GM12878 (cell line): ENCODE data around the gene ZNF692. TPM values are rescaled to one million over a fixed set of nuclear protein-coding genes. Genes with fewer than 3 reads are reported as not detected.
"Not testable (repeated sequence)": the region's sequence is repeated elsewhere in the genome, so short reads cannot be mapped to it uniquely, and the experiment has no call there.

Experiments used
- ATAC-seq: fragments of 200-7000 bp; cut with Tn5 transposase; 3 replicates; pipeline ENCODE4 v1.9.1; 2020; ENCODE audit warnings: mild to moderate bottlenecking, moderate library complexity
- BruUV-seq: library from RNA; stranded (reverse); fragments of 400-500 nt; replicated peaks from 2 replicates; lab custom pipeline; 2021; lab: Mats Ljungman, UMichigan
- CTCF ChIA-PET: fragments of 300-600 bp; sonication (Branson Sonifier 250); formaldehyde crosslinking; extraction: SDS; loops from one replicate; lab custom pipeline; 2021; ENCODE audit warnings: inconsistent platforms; lab: Yijun Ruan, JAX
- POLR2A ChIA-PET: fragments of 350-600 bp; formaldehyde crosslinking; extraction: SDS; loops from one replicate; lab custom pipeline; 2021; ENCODE audit warnings: inconsistent platforms; lab: Charles Lee
- RAD21 ChIA-PET: fragments of 300-600 bp; sonication (Branson Sonifier 250); formaldehyde crosslinking; loops from one replicate; lab custom pipeline; 2023; ENCODE audit warnings: antibody characterized with exemption; ENCODE audit not compliant: unreplicated experiment; lab: Charles Lee
- SMC1A ChIA-PET: fragments of 300-600 bp; sonication (Branson Sonifier 250); formaldehyde crosslinking; loops from one replicate; lab custom pipeline; 2023; ENCODE audit not compliant: unreplicated experiment, uncharacterized antibody; lab: Charles Lee
- DNase-seq: peaks from one replicate; pipeline ENCODE4 v3.0.0-alpha.2; 2011; ENCODE audit warnings: low read depth, low spot score
- FAIRE-seq: peaks from 3 replicates; lab custom pipeline; 2011; peaks lifted over from hg19 to GRCh38; lab: Jason Lieb, UNC
- H2AFZ ChIP-seq: 2 replicates; pipeline ENCODE4 v1.6.0; 2011; ENCODE audit warnings: low read depth, low read length, control low read depth; ENCODE audit not compliant: control insufficient read depth
- H3K27ac ChIP-seq: 2 replicates; pipeline ENCODE4 v1.5.1; 2011; ENCODE audit warnings: control low read depth; ENCODE audit not compliant: control insufficient read depth, insufficient read depth
- H3K27me3 ChIP-seq, 2 experiments: replicated peaks in 1 of 2; 2 replicates each; pipeline versions ENCODE4 v1.6.0 to v1.6.1; 2011; ENCODE audit warnings: low read length in 1 of 2; ENCODE audit not compliant: control insufficient read depth in 2 of 2, insufficient read depth in 2 of 2
- H3K36me3 ChIP-seq, 2 experiments: 2 replicates each; pipeline ENCODE4 v1.5.1; 2011; ENCODE audit warnings: low read length in 1 of 2; ENCODE audit not compliant: control insufficient read depth in 2 of 2, insufficient read depth in 2 of 2
- H3K4me1 ChIP-seq: 2 replicates; pipeline ENCODE4 v1.6.1; 2011; ENCODE audit warnings: mild to moderate bottlenecking, low read length, moderate library complexity, mixed read lengths; ENCODE audit not compliant: control insufficient read depth, insufficient read depth
- H3K4me2 ChIP-seq: 2 replicates; pipeline ENCODE4 v1.6.0; 2011; ENCODE audit warnings: control low read depth; ENCODE audit not compliant: control insufficient read depth, insufficient read depth
- H3K4me3 ChIP-seq: fragments of 200-600 bp; sonication (generic); 2 replicates; pipeline ENCODE4 v1.5.1; 2016
- H3K79me2 ChIP-seq: 2 replicates; pipeline ENCODE4 v1.6.0; 2011; ENCODE audit warnings: low read length; ENCODE audit not compliant: control insufficient read depth, insufficient read depth
- H3K9ac ChIP-seq: 2 replicates; pipeline ENCODE4 v1.8.0; 2011; ENCODE audit warnings: low read length, control low read depth, mixed read lengths; ENCODE audit not compliant: control insufficient read depth, insufficient read depth
- H3K9me3 ChIP-seq: replicated peaks from 3 replicates; pipeline ENCODE4 v1.5.1; 2011; ENCODE audit warnings: mild to moderate bottlenecking, low read length; ENCODE audit not compliant: control insufficient read depth, insufficient read depth
- H4K20me1 ChIP-seq: 2 replicates; pipeline ENCODE4 v1.6.0; 2011; ENCODE audit not compliant: control insufficient read depth, insufficient read depth
- IKZF1 ChIP-seq: fragments of 450-650 bp; conservative IDR thresholded peaks from 2 replicates; pipeline ENCODE4 v1.6.1; 2017; ENCODE audit warnings: antibody characterized with exemption, mild to moderate bottlenecking
- KDM1A ChIP-seq: fragments of 200-600 bp; sonication (generic); IDR thresholded peaks from 2 replicates; pipeline ENCODE4 v1.6.1; 2016; ENCODE audit warnings: borderline replicate concordance
- NBN ChIP-seq: fragments of 450-650 bp; IDR thresholded peaks from 2 replicates; pipeline ENCODE4 v1.6.1; 2016
- NR2C1 ChIP-seq: fragments of 450-650 bp; IDR thresholded peaks from 2 replicates; pipeline ENCODE4 v1.6.1; 2017; ENCODE audit warnings: antibody characterized with exemption, mild to moderate bottlenecking, moderate library complexity
- PAX5 ChIP-seq: IDR thresholded peaks from 2 replicates; pipeline ENCODE4 v1.6.1; 2011; ENCODE audit warnings: low read depth, low read length, borderline replicate concordance
- POU2F2 ChIP-seq: IDR thresholded peaks from 3 replicates; pipeline ENCODE4 v1.6.1; 2011; ENCODE audit warnings: low read depth, mild to moderate bottlenecking, low read length, borderline replicate concordance
- TCF3 ChIP-seq: IDR thresholded peaks from 2 replicates; pipeline ENCODE4 v1.6.1; 2012; ENCODE audit warnings: low read depth, mild to moderate bottlenecking, low read length, borderline replicate concordance; ENCODE audit not compliant: insufficient read depth
- YY1 ChIP-seq: IDR thresholded peaks from 2 replicates; pipeline ENCODE4 v1.6.1; 2011; ENCODE audit warnings: low read depth, mild to moderate bottlenecking, low read length
- ZBED1 ChIP-seq: IDR thresholded peaks from 2 replicates; pipeline ENCODE4 v1.6.1; 2016; ENCODE audit warnings: borderline replicate concordance
- WGBS: methylation state at CpG from one replicate; pipeline ENCODE4 v1.1.6; 2016; ENCODE audit warnings: low lambda C conversion rate; ENCODE audit not compliant: insufficient replicate concordance, insufficient coverage; ENCODE audit errors: missing lambda C conversion rate; 5-methylcytosine and 5-hydroxymethylcytosine counted together
- in situ Hi-C: fragments of 300-500 bp; cut with MboI; formaldehyde crosslinking; loops from 9 replicates; pipeline ENCODE4 v1.14.3; 2018; ENCODE audit warnings: mixed read lengths
- intact Hi-C: fragments of 100-400 bp; cut with micrococcal nuclease; formaldehyde crosslinking; loops from one replicate; pipeline ENCODE4 v1.14.2; 2022; ENCODE audit not compliant: unreplicated experiment
- polyA plus RNA-seq, 11 experiments: library from polyadenylated mRNA; depleted of rRNA in 4 of 11; unstranded in 6 of 11; stranded (reverse) in 5 of 11; fragments of >200 nt; fragmentation: Nextera tagmentation in 4 of 11; fragmentation: Illumina TruSeq in 1 of 11; extraction: Ambion mirVana in 4 of 11; extraction: Trizol in 1 of 11; gene quantifications; 1 replicate in 1 of 11; 2 replicates in 10 of 11; pipeline versions ENCODE4 v1.2.1 to v1.2.3, GENCODE V29; 2011 to 2016; ENCODE audit warnings: inconsistent platforms in 2 of 11, missing spikeins in 2 of 11, low read depth in 1 of 11
- total RNA-seq, 4 experiments: library from RNA; depleted of rRNA in 3 of 4; stranded (reverse); fragments of >200 nt in 3 of 4; fragmentation: Illumina TruSeq in 1 of 4; extraction: Trizol in 1 of 4; gene quantifications; 2 replicates each; pipeline versions ENCODE4 v1.2.1 to v1.2.3, GENCODE V29; 2013 to 2021
- TF ChIP-seq, protein P1 (sequence below): IDR thresholded peaks from 2 replicates; pipeline ENCODE4 v1.6.1; 2011; ENCODE audit warnings: low read depth, mild to moderate bottlenecking, low read length, moderate library complexity, borderline replicate concordance; ENCODE audit errors: extremely low read depth
- TF ChIP-seq, protein P2 (sequence below): IDR thresholded peaks from 2 replicates; pipeline ENCODE4 v1.6.1; 2011; ENCODE audit warnings: mild to moderate bottlenecking, low read depth, low read length, moderate library complexity; ENCODE audit not compliant: insufficient replicate concordance

Gene ZNF692
- total and polyA plus RNA-seq, 10 of the 15 experiments (the other 5 are each of a cell fraction or from before 2014, with no cell fraction given) = 5.3 to 76.6 (median 36.9) TPM

DNA sequence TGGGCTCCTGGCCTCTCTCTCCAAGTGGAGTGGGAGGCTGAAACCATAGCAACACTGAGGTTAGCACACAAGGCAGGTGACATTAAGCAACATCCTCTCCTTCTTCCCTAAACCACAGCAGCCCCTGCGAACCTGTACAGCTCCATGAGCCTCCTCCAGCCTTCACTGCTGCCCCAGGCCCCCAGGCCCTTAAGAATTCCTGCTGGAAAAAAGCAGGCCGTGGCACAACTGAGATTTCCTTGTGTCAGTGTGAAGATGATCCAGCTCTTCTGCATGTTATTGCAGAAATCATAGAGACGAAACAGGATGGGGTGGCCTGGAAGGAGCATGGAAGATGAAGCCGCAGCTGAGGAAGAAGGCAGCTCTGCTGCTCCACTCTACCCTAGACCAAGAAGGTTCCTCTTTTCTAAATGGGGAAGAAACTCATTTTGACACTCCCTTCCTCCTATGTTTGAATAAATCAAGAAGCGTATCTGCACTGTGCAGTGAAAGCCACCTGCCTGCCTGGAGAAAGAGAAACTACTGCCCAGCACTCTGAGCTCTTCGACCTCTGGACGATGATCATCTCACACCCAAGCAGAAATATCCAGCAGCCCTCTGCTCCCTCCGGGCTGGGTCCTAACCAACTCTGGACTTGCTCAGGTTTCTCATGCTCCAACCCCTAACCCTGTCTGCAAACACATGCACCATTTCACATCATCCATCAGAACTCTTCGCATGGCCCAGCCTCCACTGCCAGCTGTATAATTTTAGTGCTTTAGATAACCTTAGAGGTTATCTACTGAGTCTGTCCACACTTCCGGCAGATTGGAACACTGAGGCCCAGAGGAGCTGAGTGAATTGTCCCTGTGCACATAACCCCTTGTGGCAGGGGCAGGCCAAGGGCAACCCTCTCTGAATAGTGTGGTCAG is 53.9 kb downstream of the ZNF692 start (continued):
- TF ChIP-seq, protein P1, sequence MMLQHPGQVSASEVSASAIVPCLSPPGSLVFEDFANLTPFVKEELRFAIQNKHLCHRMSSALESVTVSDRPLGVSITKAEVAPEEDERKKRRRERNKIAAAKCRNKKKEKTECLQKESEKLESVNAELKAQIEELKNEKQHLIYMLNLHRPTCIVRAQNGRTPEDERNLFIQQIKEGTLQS = no peak
- peak; percentile 80 for TF ChIP-seq IKZF1
- no peak for TF ChIP-seq KDM1A
- TF ChIP-seq, protein P2, sequence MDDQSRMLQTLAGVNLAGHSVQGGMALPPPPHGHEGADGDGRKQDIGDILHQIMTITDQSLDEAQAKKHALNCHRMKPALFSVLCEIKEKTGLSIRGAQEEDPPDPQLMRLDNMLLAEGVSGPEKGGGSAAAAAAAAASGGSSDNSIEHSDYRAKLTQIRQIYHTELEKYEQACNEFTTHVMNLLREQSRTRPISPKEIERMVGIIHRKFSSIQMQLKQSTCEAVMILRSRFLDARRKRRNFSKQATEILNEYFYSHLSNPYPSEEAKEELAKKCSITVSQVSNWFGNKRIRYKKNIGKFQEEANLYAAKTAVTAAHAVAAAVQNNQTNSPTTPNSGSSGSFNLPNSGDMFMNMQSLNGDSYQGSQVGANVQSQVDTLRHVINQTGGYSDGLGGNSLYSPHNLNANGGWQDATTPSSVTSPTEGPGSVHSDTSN = no peak
- no peak for TF ChIP-seq NR2C1
- peak; percentile 34; the same call in 1 of the 2 replicates for TF ChIP-seq YY1
- TF ChIP-seq TCF3 = peak; percentile 15; the same call in 1 of the 2 replicates
- peak; percentile 93; the same call in 2 of the 3 replicates for TF ChIP-seq POU2F2
- TF ChIP-seq NBN = peak; percentile 44; the same call in 1 of the 2 replicates
- TF ChIP-seq ZBED1 = peak; percentile 17; the same call in 1 of the 2 replicates
- peak; percentile 30; the same call in 1 of the 2 replicates for TF ChIP-seq PAX5

DNA sequence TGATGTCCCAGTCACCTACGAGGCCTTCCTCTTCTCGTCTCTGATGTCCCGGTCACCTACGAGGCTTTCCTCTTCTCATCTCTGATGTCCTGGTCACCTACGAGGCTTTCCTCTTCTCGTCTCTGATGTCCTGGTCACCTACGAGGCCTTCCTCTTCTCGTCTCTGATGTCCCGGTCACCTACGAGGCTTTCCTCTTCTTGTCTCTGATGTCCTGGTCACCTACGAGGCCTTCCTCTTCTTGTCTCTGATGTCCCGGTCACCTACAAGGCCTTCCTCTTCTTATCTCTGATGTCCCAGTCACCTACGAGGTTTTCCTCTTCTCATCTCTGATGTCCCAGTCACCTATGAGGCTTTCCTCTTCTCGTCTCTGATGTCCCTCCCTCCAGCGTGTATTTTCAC is 55.4 kb downstream of the ZNF692 start:
- CTCF ChIA-PET = interaction anchor here (1.1 to 4.4 kb wide), 4 partner anchors 24 to 560 kb away, joined by 3 to 86 read pairs (median 40); no protein-coding TSS in a partner anchor
- POLR2A ChIA-PET = not testable (repeated sequence)

More for the DNA sequence above, 55.4 kb downstream of the ZNF692 start:
- H3K27ac ChIP-seq, H3K9me3 ChIP-seq, H3K4me3 ChIP-seq, BruUV-seq, FAIRE-seq, H3K79me2 ChIP-seq, H3K4me2 ChIP-seq, H2AFZ ChIP-seq, ATAC-seq, H3K36me3 ChIP-seq, H3K9ac ChIP-seq, in situ Hi-C loops, H4K20me1 ChIP-seq, H3K27me3 ChIP-seq, DNase-seq: not testable (repeated sequence)
- SMC1A ChIA-PET = interaction anchor here (1.0 to 5.7 kb wide), 8 partner anchors 10 to 560 kb away, joined by 3 to 89 read pairs (median 46); partner anchors contain the start of gene OR2T2
- WGBS = 84% methylated on average over 15 of the region's 15 CpGs
- RAD21 ChIA-PET = interaction anchor here (4.3 kb wide), 1 partner anchor 107 kb away, joined by 53 read pairs; no protein-coding TSS in a partner anchor
- H3K4me1 ChIP-seq = peaks cover 26% of the 10 kb centered on the region
- intact Hi-C loops = loop anchor here (5.0 kb wide), 1 partner anchor 151 kb away; no protein-coding TSS in a partner anchor
